GM12874 (cell line): Measurements from ENCODE around the gene SMIM13.

Source experiments
- TF ChIP-seq, protein P1 (sequence below): IDR thresholded peaks from 2 replicates; pipeline ENCODE4 v1.5.1; 2011; ENCODE audit warnings: low read depth, mild to moderate bottlenecking, control low read depth, low read length, moderate library complexity; ENCODE audit not compliant: insufficient read depth

SMIM13 gene

DNA sequence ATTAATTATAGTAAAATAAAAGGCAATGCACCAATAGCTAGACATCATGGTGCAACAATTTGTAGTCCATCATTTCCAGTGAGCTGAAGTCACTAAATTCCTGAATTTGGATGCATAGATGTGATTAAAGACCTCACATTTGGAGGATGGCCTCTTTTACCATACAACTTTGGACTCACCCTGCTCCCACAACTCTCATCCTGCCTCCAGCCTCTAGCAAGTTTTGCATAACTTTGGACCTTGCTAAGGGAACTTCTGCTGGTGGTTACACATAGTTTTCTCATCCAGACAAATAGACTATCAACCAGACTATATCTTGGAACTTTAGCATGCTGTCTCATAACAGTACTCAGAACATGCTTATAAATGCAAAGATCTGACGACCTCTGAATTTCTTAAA lies 36.8 kb upstream of the SMIM13 start:
- TF ChIP-seq, protein P1, sequence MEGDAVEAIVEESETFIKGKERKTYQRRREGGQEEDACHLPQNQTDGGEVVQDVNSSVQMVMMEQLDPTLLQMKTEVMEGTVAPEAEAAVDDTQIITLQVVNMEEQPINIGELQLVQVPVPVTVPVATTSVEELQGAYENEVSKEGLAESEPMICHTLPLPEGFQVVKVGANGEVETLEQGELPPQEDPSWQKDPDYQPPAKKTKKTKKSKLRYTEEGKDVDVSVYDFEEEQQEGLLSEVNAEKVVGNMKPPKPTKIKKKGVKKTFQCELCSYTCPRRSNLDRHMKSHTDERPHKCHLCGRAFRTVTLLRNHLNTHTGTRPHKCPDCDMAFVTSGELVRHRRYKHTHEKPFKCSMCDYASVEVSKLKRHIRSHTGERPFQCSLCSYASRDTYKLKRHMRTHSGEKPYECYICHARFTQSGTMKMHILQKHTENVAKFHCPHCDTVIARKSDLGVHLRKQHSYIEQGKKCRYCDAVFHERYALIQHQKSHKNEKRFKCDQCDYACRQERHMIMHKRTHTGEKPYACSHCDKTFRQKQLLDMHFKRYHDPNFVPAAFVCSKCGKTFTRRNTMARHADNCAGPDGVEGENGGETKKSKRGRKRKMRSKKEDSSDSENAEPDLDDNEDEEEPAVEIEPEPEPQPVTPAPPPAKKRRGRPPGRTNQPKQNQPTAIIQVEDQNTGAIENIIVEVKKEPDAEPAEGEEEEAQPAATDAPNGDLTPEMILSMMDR: no peak

DNA sequence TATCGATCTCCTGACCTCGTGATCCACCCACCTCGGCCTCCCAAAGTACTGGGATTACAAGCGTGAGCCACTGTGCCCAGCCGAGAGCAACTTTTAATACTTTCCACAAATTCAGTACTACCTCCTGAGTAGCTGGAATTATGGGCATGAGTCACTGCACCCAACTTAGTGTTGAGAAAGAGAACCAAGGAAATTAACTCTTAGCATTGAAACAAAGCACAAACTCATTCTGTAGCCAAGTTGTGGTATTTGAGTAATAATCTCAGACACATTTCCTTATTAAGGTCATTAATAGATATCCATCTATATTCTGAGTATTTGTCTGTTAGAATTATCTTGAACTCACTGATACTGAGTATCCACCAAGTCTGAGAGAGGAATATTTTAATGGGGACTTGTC lies 35.2 kb upstream of the SMIM13 start:
- TF ChIP-seq, protein P1: no peak

DNA sequence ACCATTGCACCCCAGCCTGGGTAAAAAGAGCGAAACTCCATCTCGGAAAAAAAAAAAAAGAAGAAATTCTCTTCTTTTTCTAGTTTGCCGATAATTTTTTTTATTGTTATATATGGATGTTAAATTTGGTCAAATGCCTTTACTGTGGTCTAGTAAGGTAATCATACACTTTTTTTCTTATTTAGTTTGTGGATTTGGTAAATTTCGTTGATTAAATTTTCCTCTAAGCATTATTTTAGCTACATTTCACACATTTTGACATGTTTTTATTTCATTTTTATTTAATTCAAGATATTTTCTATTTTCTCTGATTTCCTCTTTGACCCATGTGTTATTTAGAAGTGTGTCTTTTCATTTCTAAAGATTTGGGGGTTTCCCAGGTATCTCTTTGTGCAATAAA lies 31.6 kb upstream of the SMIM13 start:
- TF ChIP-seq, protein P1: no peak

DNA sequence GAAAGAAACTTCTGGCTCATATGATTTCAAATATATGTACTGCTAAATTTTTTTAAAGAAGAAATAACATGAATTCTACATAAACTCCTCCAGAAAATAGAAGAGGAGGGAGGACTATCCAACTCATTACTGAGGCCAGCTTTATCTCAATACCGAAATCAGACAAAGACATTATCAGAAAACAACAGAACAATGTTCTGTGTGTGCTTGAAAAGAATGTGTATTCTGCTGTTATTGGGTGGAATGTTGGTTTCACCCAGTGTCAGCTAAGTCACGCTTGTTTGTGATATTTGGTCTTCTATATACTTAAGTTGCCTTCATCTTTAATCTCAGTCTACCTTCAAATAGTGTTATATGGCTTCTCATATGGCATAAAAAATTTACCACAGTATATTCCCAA lies 30.9 kb upstream of the SMIM13 start:
- TF ChIP-seq, protein P1: no peak

DNA sequence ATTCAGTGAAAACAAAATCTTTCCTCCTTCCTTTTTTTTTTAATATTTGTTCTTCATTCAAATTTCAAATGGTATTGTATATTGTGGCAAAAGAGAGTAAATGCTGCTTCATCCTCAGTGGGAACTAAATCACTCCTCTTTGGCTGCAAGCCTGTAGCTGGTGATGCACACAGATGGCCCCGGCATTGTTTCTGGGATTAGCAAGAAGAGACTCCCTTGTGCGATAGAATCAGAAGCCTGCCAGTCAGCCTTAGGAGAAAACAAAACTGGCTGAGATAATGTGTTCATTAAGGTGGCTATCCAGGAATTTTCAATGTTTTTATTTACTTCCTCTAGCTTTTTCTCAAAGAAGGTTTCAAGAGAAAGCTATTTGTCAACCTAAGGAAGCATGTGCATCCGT lies 28.8 kb upstream of the SMIM13 start:
- TF ChIP-seq, protein P1: no peak

DNA sequence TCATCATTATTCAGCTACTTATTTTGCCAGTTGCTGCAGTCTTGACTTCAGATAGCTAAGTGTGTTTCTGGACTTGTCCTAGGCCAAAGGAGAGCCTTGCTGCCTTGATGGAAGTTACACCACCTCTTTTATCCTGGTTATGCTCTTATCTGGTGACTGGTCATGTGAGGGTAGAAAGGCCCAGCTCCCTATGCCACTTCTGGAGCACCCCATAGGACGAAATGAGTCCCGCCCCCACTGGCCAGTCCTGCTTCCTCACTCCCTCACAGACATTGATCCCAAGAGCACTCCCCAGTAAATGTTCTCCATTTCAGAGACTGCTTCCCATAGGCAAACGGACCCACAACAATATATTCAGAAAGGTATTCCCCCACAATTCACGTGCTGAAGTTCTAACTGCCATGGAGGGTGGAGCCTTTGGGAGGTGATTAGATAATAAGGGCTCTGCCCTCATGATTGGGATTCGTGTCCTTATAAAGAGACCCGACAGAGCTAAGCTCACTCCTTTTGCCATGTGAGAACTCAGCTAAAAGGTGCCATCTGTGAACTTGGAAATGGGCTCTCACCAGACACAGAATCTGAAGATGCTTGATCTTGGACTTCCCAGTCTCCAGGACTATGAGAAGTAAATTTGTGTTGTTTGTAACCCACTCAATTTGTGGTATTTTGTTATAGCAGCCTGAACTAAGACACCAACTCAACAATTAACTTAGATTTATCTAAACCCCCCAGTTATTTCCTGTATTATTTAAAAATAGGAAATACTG lies 28.0 kb upstream of the SMIM13 start:
- TF ChIP-seq, protein P1: no peak

DNA sequence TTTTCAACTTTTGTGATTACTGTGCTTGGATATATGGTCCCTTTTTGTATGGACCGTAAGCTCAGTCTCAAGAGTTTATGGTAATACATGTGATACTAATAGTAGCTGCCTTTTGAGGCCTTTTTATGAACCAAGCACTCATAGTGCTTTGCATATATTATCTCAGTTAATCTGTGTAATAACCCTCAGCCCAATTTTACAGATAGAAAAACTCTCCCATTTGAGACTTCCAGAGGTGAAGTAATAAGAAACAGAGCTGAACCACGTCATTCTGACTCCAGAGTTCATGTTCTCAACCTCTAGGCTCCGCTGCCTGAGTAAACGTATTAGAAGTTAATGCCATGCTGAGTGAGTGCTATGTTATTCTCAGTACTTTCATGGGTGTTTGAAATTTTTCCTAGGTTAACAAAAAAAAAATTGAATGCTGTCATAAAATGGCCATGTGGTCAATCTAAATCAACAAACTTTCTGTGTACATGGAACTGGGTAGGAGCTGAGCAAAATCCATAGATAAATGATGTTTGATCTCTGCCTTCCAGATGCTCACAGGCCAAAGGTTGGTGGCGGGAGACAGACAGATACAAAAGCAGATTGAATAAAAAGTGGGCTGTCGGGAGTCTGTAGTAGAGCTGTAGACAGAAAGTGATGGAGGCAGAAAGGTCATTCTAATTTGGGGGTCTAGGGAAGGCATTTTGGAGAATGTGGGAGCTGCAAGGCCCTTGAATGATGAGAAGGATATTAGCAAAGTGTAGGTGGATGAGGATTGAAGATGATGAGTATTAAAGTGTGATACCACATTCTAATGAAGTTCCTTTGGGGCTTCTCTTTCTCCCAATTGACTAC lies 26.9 kb upstream of the SMIM13 start:
- TF ChIP-seq, protein P1: no peak
